ENCODE results near the gene RFTN1. TPM values are rescaled to one million over a fixed set of nuclear protein-coding genes. Genes with fewer than 3 reads are reported as not detected.
A peak's percentile ranks its signal among the peaks of the same experiment; 100 is the strongest.

The RFTN1 gene
- total RNA-seq, 3 donors from 2014 or later (not counting 1 experiment from before 2014, with no cell fraction given) = 112 to 135 (median 115) TPM

DNA sequence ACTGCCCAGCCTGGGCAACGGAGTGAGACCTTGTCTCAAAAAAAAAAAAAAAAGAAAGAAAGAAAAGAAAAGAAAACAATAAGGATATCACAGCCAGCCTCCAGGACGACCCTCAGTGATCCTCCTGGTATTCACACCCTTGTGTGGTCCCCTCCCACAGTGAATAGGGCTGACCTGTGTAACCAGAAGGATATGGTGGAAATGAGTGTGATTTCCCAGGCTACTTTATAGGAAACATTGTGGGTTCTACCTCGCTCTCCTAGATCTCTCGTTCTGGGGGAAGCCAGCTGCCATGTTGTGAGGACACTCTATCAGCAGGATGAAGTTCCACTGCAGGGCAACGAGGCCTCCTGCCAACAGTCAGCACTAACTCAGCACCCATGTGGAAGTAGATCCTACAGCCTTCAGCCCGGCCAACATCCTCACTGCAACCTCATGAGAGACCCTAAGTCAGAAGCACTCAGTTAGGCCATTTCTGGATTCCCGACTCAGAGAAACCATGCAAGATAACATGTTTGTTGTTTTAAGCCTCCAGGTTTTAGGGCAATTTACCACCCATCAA lies 11.1 kb downstream of the RFTN1 start:
- 80% methylated on average over 6 of the region's 7 CpGs for WGBS (ENCODE audit: insufficient coverage)
- Histone ChIP-seq H3K4me3 (ENCODE audit: low read length) (no peak overlapping the region), H3K27me3 (ENCODE audit: control insufficient read depth, insufficient read depth, low read length) (no peaks in the 10 kb centered on the region), H3K27ac (ENCODE audit: low read length) (no peak overlapping the region), H3K4me1 (ENCODE audit: control insufficient read depth, insufficient read depth, low read length) (peaks cover 34% of the 10 kb centered on the region), H3K9me3 (ENCODE audit: control insufficient read depth, insufficient read depth, low read length) (no peaks in the 10 kb centered on the region), H3K36me3 (ENCODE audit: control insufficient read depth, insufficient read depth, low read length) (peaks cover 13% of the 10 kb centered on the region)
- no peak for DNase-seq
- ATAC-seq = peak in 1 of 3 donors; percentile 14
- Mint-ChIP-seq H3K36me3 (peaks cover 10% of the 10 kb centered on the region), H3K9me3 (no peaks in the 10 kb centered on the region), H3K4me3 (peak overlapping the region; percentile 28), H3K27me3 (ENCODE audit: low read depth in 2 of 2) (no peaks in the 10 kb centered on the region), H3K27ac (peak overlapping the region; percentile 51 to 68), H3K4me1 (peaks cover 74 to 84% of the 10 kb centered on the region in 2 donors)
- intact Hi-C loops (cut with micrococcal nuclease) = no loop called here
- TF ChIP-seq, protein P1, sequence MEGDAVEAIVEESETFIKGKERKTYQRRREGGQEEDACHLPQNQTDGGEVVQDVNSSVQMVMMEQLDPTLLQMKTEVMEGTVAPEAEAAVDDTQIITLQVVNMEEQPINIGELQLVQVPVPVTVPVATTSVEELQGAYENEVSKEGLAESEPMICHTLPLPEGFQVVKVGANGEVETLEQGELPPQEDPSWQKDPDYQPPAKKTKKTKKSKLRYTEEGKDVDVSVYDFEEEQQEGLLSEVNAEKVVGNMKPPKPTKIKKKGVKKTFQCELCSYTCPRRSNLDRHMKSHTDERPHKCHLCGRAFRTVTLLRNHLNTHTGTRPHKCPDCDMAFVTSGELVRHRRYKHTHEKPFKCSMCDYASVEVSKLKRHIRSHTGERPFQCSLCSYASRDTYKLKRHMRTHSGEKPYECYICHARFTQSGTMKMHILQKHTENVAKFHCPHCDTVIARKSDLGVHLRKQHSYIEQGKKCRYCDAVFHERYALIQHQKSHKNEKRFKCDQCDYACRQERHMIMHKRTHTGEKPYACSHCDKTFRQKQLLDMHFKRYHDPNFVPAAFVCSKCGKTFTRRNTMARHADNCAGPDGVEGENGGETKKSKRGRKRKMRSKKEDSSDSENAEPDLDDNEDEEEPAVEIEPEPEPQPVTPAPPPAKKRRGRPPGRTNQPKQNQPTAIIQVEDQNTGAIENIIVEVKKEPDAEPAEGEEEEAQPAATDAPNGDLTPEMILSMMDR (IDR thresholded peaks at IDR 0.05) = no peak

DNA sequence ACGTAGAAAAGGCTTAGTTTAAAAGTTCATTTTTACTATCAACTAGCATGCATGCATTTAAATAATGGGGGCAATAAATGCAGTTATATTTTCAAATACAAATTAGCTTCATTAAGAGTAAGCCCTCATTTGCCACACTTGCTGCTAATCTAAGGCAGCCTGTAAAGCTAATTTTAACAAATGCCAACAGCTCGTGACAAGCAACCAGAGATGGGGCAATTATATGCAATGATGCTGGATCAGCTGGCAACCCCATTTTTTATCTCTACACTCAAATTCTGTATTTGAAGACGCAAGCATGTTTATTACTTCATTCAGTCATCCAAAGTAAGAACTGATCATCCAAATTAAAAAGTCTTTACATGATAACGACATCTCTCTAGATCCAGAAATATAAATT lies 12.1 kb downstream of the RFTN1 start:
- WGBS (ENCODE audit: insufficient coverage) = 98% methylated on average over 2 of the region's 4 CpGs
- peaks cover 10% of the 10 kb centered on the region for H3K36me3 Mint-ChIP-seq
- intact Hi-C loops (cut with micrococcal nuclease) = no loop called here
- H3K4me1 Mint-ChIP-seq = peaks cover 76 to 83% of the 10 kb centered on the region in 2 donors
- Histone ChIP-seq H3K27ac (ENCODE audit: low read length) (no peak overlapping the region), H3K4me1 (ENCODE audit: control insufficient read depth, insufficient read depth, low read length) (peaks cover 42% of the 10 kb centered on the region), H3K4me3 (ENCODE audit: low read length) (no peak overlapping the region), H3K36me3 (ENCODE audit: control insufficient read depth, insufficient read depth, low read length) (peaks cover 13% of the 10 kb centered on the region), H3K9me3 (ENCODE audit: control insufficient read depth, insufficient read depth, low read length) (no peaks in the 10 kb centered on the region), H3K27me3 (ENCODE audit: control insufficient read depth, insufficient read depth, low read length) (no peaks in the 10 kb centered on the region)
- TF ChIP-seq, protein P1 (IDR thresholded peaks at IDR 0.05) = no peak
- no peaks in the 10 kb centered on the region for H3K9me3 Mint-ChIP-seq
- DNase-seq (no peak), ATAC-seq (no peak)
- no peak overlapping the region for H3K4me3 Mint-ChIP-seq
- no peaks in the 10 kb centered on the region for H3K27me3 Mint-ChIP-seq (ENCODE audit: low read depth in 2 of 2)
- H3K27ac Mint-ChIP-seq = peak overlapping the region in 1 of 2 donors; percentile 68

DNA sequence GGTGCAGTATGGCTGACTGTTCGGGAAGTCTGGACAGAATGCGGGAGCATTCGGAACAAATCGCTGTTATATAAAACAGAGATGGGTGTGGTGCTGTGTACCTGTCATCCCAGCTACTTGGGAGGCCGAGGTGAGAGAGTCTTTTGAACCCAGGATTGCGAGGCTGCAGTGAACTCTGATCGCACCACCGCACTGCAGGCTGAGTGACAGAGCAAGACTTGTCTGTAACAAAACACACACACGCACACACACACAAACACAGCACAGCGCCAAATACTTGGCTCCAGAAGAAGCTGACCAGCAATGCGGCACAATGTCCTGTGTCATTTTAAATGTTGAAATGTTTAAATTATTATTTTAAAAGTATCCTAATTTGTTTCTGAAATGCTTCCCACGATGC lies 12.6 kb downstream of the RFTN1 start:
- Histone ChIP-seq H3K36me3 (ENCODE audit: control insufficient read depth, insufficient read depth, low read length) (peaks cover 12% of the 10 kb centered on the region), H3K4me1 (ENCODE audit: control insufficient read depth, insufficient read depth, low read length) (peaks cover 46% of the 10 kb centered on the region), H3K27me3 (ENCODE audit: control insufficient read depth, insufficient read depth, low read length) (no peaks in the 10 kb centered on the region), H3K9me3 (ENCODE audit: control insufficient read depth, insufficient read depth, low read length) (no peaks in the 10 kb centered on the region), H3K27ac (ENCODE audit: low read length) (no peak overlapping the region), H3K4me3 (ENCODE audit: low read length) (no peak overlapping the region)
- H3K4me3 Mint-ChIP-seq = no peak overlapping the region
- H3K4me1 Mint-ChIP-seq = peaks cover 76 to 83% of the 10 kb centered on the region in 2 donors
- WGBS (ENCODE audit: insufficient coverage) = 98% methylated on average over 10 of the region's 12 CpGs
- no peak for DNase-seq
- ATAC-seq = no peak
- no peaks in the 10 kb centered on the region for H3K9me3 Mint-ChIP-seq
- H3K36me3 Mint-ChIP-seq = peaks cover 10% of the 10 kb centered on the region
- intact Hi-C loops (cut with micrococcal nuclease) = no loop called here
- H3K27ac Mint-ChIP-seq = no peak overlapping the region
- TF ChIP-seq, protein P1 (IDR thresholded peaks at IDR 0.05) = no peak
- no peaks in the 10 kb centered on the region for H3K27me3 Mint-ChIP-seq (ENCODE audit: low read depth in 2 of 2)

DNA sequence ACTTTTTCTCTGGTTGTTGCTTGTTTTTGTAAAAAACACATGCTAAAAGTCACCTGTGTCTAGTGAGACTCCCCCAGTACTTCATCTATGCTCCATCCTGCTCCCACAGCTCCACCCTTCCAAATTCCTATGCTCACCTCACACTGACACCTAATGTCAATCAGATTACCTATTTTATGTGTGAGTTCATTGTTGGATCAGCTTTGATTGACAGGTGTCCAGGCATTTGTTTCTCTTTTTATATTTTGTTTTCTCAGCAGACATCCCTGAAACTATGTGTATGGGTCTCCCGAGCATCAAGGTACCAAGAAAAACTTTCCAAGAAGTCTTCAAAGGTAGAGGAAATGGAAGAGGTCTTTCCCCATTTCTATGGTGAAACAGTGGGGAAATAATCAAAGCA lies 13.4 kb downstream of the RFTN1 start:
- Mint-ChIP-seq H3K4me3 (no peak overlapping the region), H3K36me3 (peaks cover 10% of the 10 kb centered on the region), H3K27ac (peak overlapping the region in 1 of 2 donors; percentile 27), H3K27me3 (ENCODE audit: low read depth in 2 of 2) (no peaks in the 10 kb centered on the region), H3K9me3 (no peaks in the 10 kb centered on the region), H3K4me1 (peaks cover 78 to 83% of the 10 kb centered on the region in 2 donors)
- Histone ChIP-seq H3K4me1 (ENCODE audit: control insufficient read depth, insufficient read depth, low read length) (peaks cover 53% of the 10 kb centered on the region), H3K27me3 (ENCODE audit: control insufficient read depth, insufficient read depth, low read length) (no peaks in the 10 kb centered on the region), H3K27ac (ENCODE audit: low read length) (no peak overlapping the region), H3K4me3 (ENCODE audit: low read length) (no peak overlapping the region), H3K9me3 (ENCODE audit: control insufficient read depth, insufficient read depth, low read length) (no peaks in the 10 kb centered on the region), H3K36me3 (ENCODE audit: control insufficient read depth, insufficient read depth, low read length) (peaks cover 8% of the 10 kb centered on the region)
- DNase-seq (no peak), ATAC-seq (no peak)
- TF ChIP-seq, protein P1 (IDR thresholded peaks at IDR 0.05) = no peak
- intact Hi-C loops (cut with micrococcal nuclease) = no loop called here
- WGBS (ENCODE audit: insufficient coverage) = 100% methylated on average over 1 of the region's 1 CpG
